Karpas-422 (cell line): ENCODE results near the gene PADI2. TPM values are rescaled to one million over a fixed set of nuclear protein-coding genes. Genes with fewer than 3 reads are reported as not detected.

ENCODE experiments used
- DNase-seq: peaks from one replicate; pipeline ENCODE4 v3.0.0-alpha.2; 2015
- H2AFZ ChIP-seq: fragments of 200-600 bp; sonication (generic); 2 replicates; pipeline ENCODE4 v1.6.1; 2014; ENCODE audit warnings: antibody characterized with exemption, low read length, mixed read lengths
- H3K27ac ChIP-seq: fragments of 200-600 bp; sonication (generic); 2 replicates; pipeline ENCODE4 v1.5.1; 2014; ENCODE audit warnings: mild to moderate bottlenecking, low read length, moderate library complexity
- H3K27me3 ChIP-seq: fragments of 200-600 bp; sonication (generic); 2 replicates; pipeline ENCODE4 v1.6.1; 2014; ENCODE audit warnings: low read length, mixed read lengths
- H3K36me3 ChIP-seq: fragments of 200-600 bp; sonication (generic); 2 replicates; pipeline ENCODE4 v1.6.1; 2014; ENCODE audit warnings: low read length, mixed read lengths; ENCODE audit not compliant: insufficient read depth
- H3K4me1 ChIP-seq: fragments of 200-600 bp; sonication (generic); 2 replicates; pipeline ENCODE4 v1.6.1; 2014; ENCODE audit warnings: mild to moderate bottlenecking, low read length, mixed read lengths
- H3K4me2 ChIP-seq: fragments of 200-600 bp; sonication (generic); 2 replicates; pipeline ENCODE4 v1.6.1; 2014; ENCODE audit warnings: low read length, low read depth, mild to moderate bottlenecking; ENCODE audit not compliant: poor library complexity, severe bottlenecking
- H3K4me3 ChIP-seq: fragments of 200-600 bp; sonication (generic); 2 replicates; pipeline ENCODE4 v1.5.1; 2014; ENCODE audit warnings: mild to moderate bottlenecking, antibody characterized with exemption, low read length, mixed read lengths
- H3K79me2 ChIP-seq: fragments of 200-600 bp; sonication (generic); 2 replicates; pipeline ENCODE4 v1.6.1; 2014; ENCODE audit warnings: mild to moderate bottlenecking, low read length, mixed read lengths
- H3K9ac ChIP-seq: fragments of 200-600 bp; sonication (generic); 2 replicates; pipeline ENCODE4 v1.6.0; 2014; ENCODE audit warnings: low read length
- H3K9me2 ChIP-seq: fragments of 200-600 bp; sonication (generic), shearing (Covaris generic); replicated peaks from 2 replicates; pipeline ENCODE4 v1.6.0; 2014; ENCODE audit warnings: mild to moderate bottlenecking, low read length, moderate library complexity; ENCODE audit not compliant: insufficient read depth
- H3K9me3 ChIP-seq: fragments of 300-700, 200-600 bp; sonication (generic); 2 replicates; pipeline ENCODE4 v1.6.1; 2014; ENCODE audit warnings: low read length, mixed read lengths
- H4K20me1 ChIP-seq: fragments of 200-600 bp; sonication (generic); 2 replicates; pipeline ENCODE4 v1.6.1; 2014; ENCODE audit warnings: mild to moderate bottlenecking, antibody characterized with exemption, low read length, low read depth; ENCODE audit not compliant: insufficient read depth
- total RNA-seq: library from RNA; depleted of rRNA; stranded (reverse); fragments of >200 nt; shearing (Covaris generic); gene quantifications from 2 replicates; pipeline ENCODE4 v1.2.3, GENCODE V29; 2014; ENCODE audit warnings: low replicate concordance

The PADI2 gene
- total RNA-seq, 1 experiment from 2014 or later = not detected

- no peaks in the 10 kb centered on the region for H3K9me3 ChIP-seq
- no peaks in the 10 kb centered on the region for H3K27me3 ChIP-seq
- H4K20me1 ChIP-seq = no peaks in the 10 kb centered on the region; the same call in 1 of the 2 replicates
- no peaks in the 10 kb centered on the region for H3K4me1 ChIP-seq
- no peak overlapping the region for H3K4me2 ChIP-seq
- no peaks in the 10 kb centered on the region for H3K9me2 ChIP-seq
- H3K36me3 ChIP-seq = peaks cover 59% of the 10 kb centered on the region
- H3K27ac ChIP-seq = no peak overlapping the region
- no peak overlapping the region for H3K4me3 ChIP-seq
- no peak overlapping the region for H3K9ac ChIP-seq
- DNase-seq = no peak
- no peaks in the 10 kb centered on the region for H3K79me2 ChIP-seq
- no peak overlapping the region for H2AFZ ChIP-seq
These were observed 94.5 kb downstream of the PADI2 start for GRCh38 chr1:17024721-17025120.

- no peak overlapping the region for H3K27ac ChIP-seq
- no peak overlapping the region for H3K9ac ChIP-seq
These were observed 95.7 kb downstream of the PADI2 start for GRCh38 chr1:17023573-17023972.

DNA sequence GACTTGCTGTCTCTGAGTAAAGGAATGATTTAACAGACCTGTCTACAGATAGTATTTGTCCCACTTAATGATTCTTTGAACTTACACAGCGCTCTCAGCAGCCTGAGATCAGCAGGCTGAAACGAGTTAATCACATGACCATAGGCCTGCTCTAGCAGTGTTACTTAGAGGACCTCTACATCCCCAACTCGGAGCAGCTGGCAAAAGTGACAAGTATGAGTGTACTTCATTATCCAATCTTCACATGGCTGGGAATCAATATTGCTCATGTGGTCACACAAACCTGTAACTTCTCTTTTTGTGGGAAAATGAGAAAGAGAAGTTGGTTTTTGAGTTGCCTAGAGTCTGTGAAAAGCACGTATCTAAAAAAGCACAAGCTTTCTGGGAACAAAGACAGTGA is 96.1 kb downstream of the PADI2 start:
- Histone ChIP-seq H3K27me3 (no peaks in the 10 kb centered on the region), H3K4me3 (no peak overlapping the region), H3K27ac (no peak overlapping the region), H3K4me1 (no peaks in the 10 kb centered on the region), H3K79me2 (no peaks in the 10 kb centered on the region), H4K20me1 (no peaks in the 10 kb centered on the region; the same call in 1 of the 2 replicates), H3K9ac (no peak overlapping the region), H3K36me3 (peaks cover 59% of the 10 kb centered on the region), H3K4me2 (no peak overlapping the region), H3K9me3 (no peaks in the 10 kb centered on the region), H3K9me2 (no peaks in the 10 kb centered on the region), H2AFZ (no peak overlapping the region)
- DNase-seq = no peak

More at GRCh38 chr1:17023573-17023972, 95.7 kb downstream of the PADI2 start:
- H3K36me3 ChIP-seq = peaks cover 60% of the 10 kb centered on the region
- H3K9me3 ChIP-seq = no peaks in the 10 kb centered on the region
- H4K20me1 ChIP-seq = no peaks in the 10 kb centered on the region; the same call in 1 of the 2 replicates
- no peak for DNase-seq
- H3K27me3 ChIP-seq = no peaks in the 10 kb centered on the region
- no peak overlapping the region for H2AFZ ChIP-seq
- no peak overlapping the region for H3K4me3 ChIP-seq
- H3K4me1 ChIP-seq = no peaks in the 10 kb centered on the region
- H3K4me2 ChIP-seq = no peak overlapping the region
- no peaks in the 10 kb centered on the region for H3K9me2 ChIP-seq
- H3K79me2 ChIP-seq = no peaks in the 10 kb centered on the region

DNA sequence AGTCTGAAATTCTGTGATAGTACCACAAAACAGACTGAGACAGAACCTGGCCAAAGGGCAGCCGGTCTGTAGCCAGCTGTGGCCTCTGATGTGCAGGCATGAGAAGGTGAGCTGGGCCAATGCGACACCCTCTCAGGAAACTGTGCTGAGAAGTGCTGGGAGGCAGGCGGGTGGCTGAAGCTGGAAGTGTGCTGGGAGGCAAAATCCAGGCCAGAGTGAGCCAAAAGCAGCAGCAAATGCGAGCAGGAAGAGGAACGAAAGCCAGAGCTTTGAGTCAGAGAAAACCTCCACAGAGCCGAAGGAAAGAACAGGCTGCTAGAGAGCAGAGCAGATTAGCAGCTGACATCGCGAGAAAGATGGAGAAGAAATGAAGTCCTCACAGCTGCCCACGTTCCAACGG is 97.4 kb downstream of the PADI2 start:
- H3K9ac ChIP-seq = no peak overlapping the region
- no peaks in the 10 kb centered on the region for H3K4me1 ChIP-seq
- H3K27ac ChIP-seq = no peak overlapping the region
- H2AFZ ChIP-seq = no peak overlapping the region
- no peaks in the 10 kb centered on the region for H3K27me3 ChIP-seq
- peaks cover 52% of the 10 kb centered on the region for H3K36me3 ChIP-seq
- no peak overlapping the region for H3K4me3 ChIP-seq
- no peak for DNase-seq
- H4K20me1 ChIP-seq = no peaks in the 10 kb centered on the region; the same call in 1 of the 2 replicates
- no peaks in the 10 kb centered on the region for H3K9me2 ChIP-seq
- H3K9me3 ChIP-seq = no peaks in the 10 kb centered on the region
- no peak overlapping the region for H3K4me2 ChIP-seq
- H3K79me2 ChIP-seq = no peaks in the 10 kb centered on the region

GRCh38 chr1:17020502-17020901 is 98.7 kb downstream of the PADI2 start:
- Histone ChIP-seq H3K9ac (no peak overlapping the region), H3K27me3 (no peaks in the 10 kb centered on the region), H3K27ac (no peak overlapping the region), H3K4me1 (no peaks in the 10 kb centered on the region), H3K36me3 (peaks cover 46% of the 10 kb centered on the region), H3K79me2 (no peaks in the 10 kb centered on the region), H3K4me2 (no peak overlapping the region), H3K4me3 (no peak overlapping the region), H3K9me3 (no peaks in the 10 kb centered on the region), H2AFZ (no peak overlapping the region), H4K20me1 (no peaks in the 10 kb centered on the region; the same call in 1 of the 2 replicates), H3K9me2 (no peaks in the 10 kb centered on the region)
- DNase-seq = no peak

DNA sequence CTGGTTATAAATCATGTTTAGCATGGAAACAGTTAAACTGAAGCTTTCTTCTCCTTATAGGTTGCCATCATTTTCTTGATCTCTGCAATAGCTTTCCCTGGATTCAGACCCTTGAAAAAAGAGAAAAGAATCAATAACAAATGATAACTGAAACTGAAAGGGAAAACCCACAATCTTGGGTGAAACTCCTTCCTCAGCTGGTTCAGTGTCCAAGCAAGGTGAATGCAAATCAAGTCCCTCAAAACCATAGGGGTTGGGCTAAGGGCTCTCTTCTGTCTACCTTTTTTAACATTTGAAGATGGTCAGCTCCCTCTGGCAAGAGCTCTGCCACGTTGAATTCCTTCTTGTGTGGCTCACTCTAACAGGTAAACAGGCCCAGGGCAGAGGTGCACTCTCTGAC is 100.4 kb downstream of the PADI2 start:
- Histone ChIP-seq H3K36me3 (peaks cover 34% of the 10 kb centered on the region), H3K27me3 (no peaks in the 10 kb centered on the region), H3K9me2 (no peaks in the 10 kb centered on the region), H3K4me1 (no peaks in the 10 kb centered on the region), H3K27ac (no peak overlapping the region), H3K9ac (no peak overlapping the region), H3K79me2 (no peaks in the 10 kb centered on the region), H3K4me3 (no peak overlapping the region), H3K9me3 (no peaks in the 10 kb centered on the region), H4K20me1 (no peaks in the 10 kb centered on the region; the same call in 1 of the 2 replicates), H2AFZ (no peak overlapping the region), H3K4me2 (no peak overlapping the region)
- DNase-seq = no peak

DNA sequence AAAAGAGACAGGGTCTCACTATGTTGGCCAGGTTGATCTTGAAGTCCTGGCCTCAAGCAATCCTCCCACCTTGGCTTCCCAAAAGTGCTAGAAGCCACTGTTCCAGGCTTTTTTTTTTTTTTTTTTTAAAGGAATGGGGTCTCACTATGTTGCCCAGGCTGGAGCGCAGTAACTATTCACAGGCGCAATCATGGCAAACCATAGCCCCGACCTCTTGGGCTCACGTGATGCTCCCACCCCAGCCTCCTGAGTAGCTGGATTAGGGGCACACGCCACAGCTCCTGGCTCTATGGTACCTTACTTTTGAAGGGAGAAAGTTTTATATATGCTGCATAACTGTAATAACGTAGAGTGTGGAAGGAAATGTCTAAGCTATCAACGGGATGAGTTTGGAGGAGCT is 101.8 kb downstream of the PADI2 start:
- Histone ChIP-seq H3K9me3 (no peaks in the 10 kb centered on the region), H4K20me1 (no peaks in the 10 kb centered on the region; the same call in 1 of the 2 replicates), H3K4me1 (peaks cover under 1% of the 10 kb centered on the region; the same call in 1 of the 2 replicates), H3K79me2 (no peaks in the 10 kb centered on the region), H3K27me3 (no peaks in the 10 kb centered on the region), H3K4me2 (no peak overlapping the region), H3K36me3 (peaks cover 22% of the 10 kb centered on the region), H3K27ac (no peak overlapping the region), H3K4me3 (no peak overlapping the region), H3K9ac (no peak overlapping the region), H2AFZ (no peak overlapping the region), H3K9me2 (no peaks in the 10 kb centered on the region)
- no peak for DNase-seq
